HUES6 (cell line): ENCODE results near the gene RNF6.
"Not testable (repeated sequence)": the region's sequence is repeated elsewhere in the genome, so short reads cannot be mapped to it uniquely, and the experiment has no call there.

Experiments
- H3K27ac ChIP-seq: 2 replicates; pipeline ENCODE4 v1.7.0; 2013; ENCODE audit warnings: low read depth, mild to moderate bottlenecking, low read length, inconsistent platforms
- H3K27me3 ChIP-seq: 2 replicates; pipeline ENCODE4 v1.6.1; 2013; ENCODE audit warnings: low read length; ENCODE audit not compliant: control insufficient read depth, insufficient read depth
- H3K36me3 ChIP-seq: 2 replicates; pipeline ENCODE4 v1.6.1; 2013; ENCODE audit warnings: low read length; ENCODE audit not compliant: control insufficient read depth, insufficient read depth
- H3K4me1 ChIP-seq: 2 replicates; pipeline ENCODE4 v1.6.1; 2013; ENCODE audit warnings: low read length; ENCODE audit not compliant: control insufficient read depth, insufficient read depth
- H3K4me3 ChIP-seq: 2 replicates; pipeline ENCODE4 v1.5.1; 2013; ENCODE audit warnings: low read depth, low read length
- H3K9ac ChIP-seq: one replicate; pipeline ENCODE4 v1.6.1; 2013; ENCODE audit warnings: mild to moderate bottlenecking, low read length
- H3K9me3 ChIP-seq: 2 replicates; pipeline ENCODE4 v1.6.1; 2013; ENCODE audit warnings: low read depth, low read length; ENCODE audit not compliant: control insufficient read depth, insufficient read depth

Gene RNF6

GRCh38 chr13:26253262-26253786 is 31.2 kb upstream of the RNF6 start:
- Histone ChIP-seq H3K4me3 (peak overlapping the region; percentile 96), H3K36me3 (no peaks in the 10 kb centered on the region), H3K9ac (peak overlapping the region; percentile 98), H3K4me1 (peaks cover 6% of the 10 kb centered on the region), H3K9me3 (no peaks in the 10 kb centered on the region), H3K27me3 (0 out of 2 replicates have a peak, but pooled peaks cover 8% of the 10 kb centered on the region), H3K27ac (peak overlapping the region; percentile 99)

- not testable (repeated sequence) for H3K9ac ChIP-seq, H3K27ac ChIP-seq, H3K36me3 ChIP-seq, H3K4me3 ChIP-seq, H3K27me3 ChIP-seq, H3K9me3 ChIP-seq, H3K4me1 ChIP-seq
These were observed 29.9 kb upstream of the RNF6 start for GRCh38 chr13:26252006-26252405.

- Histone ChIP-seq H3K27ac (no peak overlapping the region), H3K27me3 (0 out of 2 replicates have a peak, but pooled peaks cover 8% of the 10 kb centered on the region), H3K4me3 (no peak overlapping the region), H3K9me3 (no peaks in the 10 kb centered on the region), H3K36me3 (no peaks in the 10 kb centered on the region), H3K4me1 (no peaks in the 10 kb centered on the region), H3K9ac (no peak overlapping the region)
These were observed 27.4 kb upstream of the RNF6 start for GRCh38 chr13:26249551-26249950.

GRCh38 chr13:26247608-26248007 is 25.5 kb upstream of the RNF6 start:
- H3K4me1 ChIP-seq: no peaks in the 10 kb centered on the region
- no peaks in the 10 kb centered on the region for H3K9me3 ChIP-seq
- no peak overlapping the region for H3K27ac ChIP-seq
- no peak overlapping the region for H3K4me3 ChIP-seq
- no peak overlapping the region for H3K9ac ChIP-seq
- 0 out of 2 replicates have a peak, but pooled peaks cover 8% of the 10 kb centered on the region for H3K27me3 ChIP-seq
- H3K36me3 ChIP-seq: no peaks in the 10 kb centered on the region

GRCh38 chr13:26247011-26247410 is 24.9 kb upstream of the RNF6 start:
- 0 out of 2 replicates have a peak, but pooled peaks cover 8% of the 10 kb centered on the region for H3K27me3 ChIP-seq

GRCh38 chr13:26246154-26246553 is 24.0 kb upstream of the RNF6 start:
- no peak overlapping the region for H3K4me3 ChIP-seq
- 0 out of 2 replicates have a peak, but pooled peaks cover 8% of the 10 kb centered on the region for H3K27me3 ChIP-seq
- H3K4me1 ChIP-seq: no peaks in the 10 kb centered on the region
- no peak overlapping the region for H3K27ac ChIP-seq
- no peaks in the 10 kb centered on the region for H3K36me3 ChIP-seq
- no peak overlapping the region for H3K9ac ChIP-seq
- peaks cover 5% of the 10 kb centered on the region; the same call in 1 of the 2 replicates for H3K9me3 ChIP-seq

More at GRCh38 chr13:26247011-26247410, 24.9 kb upstream of the RNF6 start:
- H3K4me3 ChIP-seq: no peak overlapping the region
- no peak overlapping the region for H3K27ac ChIP-seq
- H3K4me1 ChIP-seq: no peaks in the 10 kb centered on the region
- H3K36me3 ChIP-seq: no peaks in the 10 kb centered on the region
- peaks cover 5% of the 10 kb centered on the region; the same call in 1 of the 2 replicates for H3K9me3 ChIP-seq
- no peak overlapping the region for H3K9ac ChIP-seq

GRCh38 chr13:26236296-26236695 is 14.2 kb upstream of the RNF6 start:
- Histone ChIP-seq H3K9me3 (no peaks in the 10 kb centered on the region), H3K4me1 (no peaks in the 10 kb centered on the region), H3K27me3 (no peaks in the 10 kb centered on the region), H3K4me3 (no peak overlapping the region), H3K27ac (no peak overlapping the region), H3K36me3 (no peaks in the 10 kb centered on the region), H3K9ac (no peak overlapping the region)

- Histone ChIP-seq H3K27ac (no peak overlapping the region), H3K36me3 (no peaks in the 10 kb centered on the region), H3K9ac (no peak overlapping the region), H3K4me3 (no peak overlapping the region), H3K4me1 (no peaks in the 10 kb centered on the region), H3K27me3 (peaks cover 5% of the 10 kb centered on the region; the same call in 1 of the 2 replicates), H3K9me3 (no peaks in the 10 kb centered on the region)
These were observed 8.6 kb upstream of the RNF6 start for GRCh38 chr13:26230703-26231102.

GRCh38 chr13:26229080-26229615 is 7.0 kb upstream of the RNF6 start:
- Histone ChIP-seq H3K4me3 (no peak overlapping the region), H3K9ac (no peak overlapping the region), H3K36me3 (no peaks in the 10 kb centered on the region), H3K27ac (no peak overlapping the region), H3K27me3 (peaks cover 5% of the 10 kb centered on the region; the same call in 1 of the 2 replicates), H3K4me1 (no peaks in the 10 kb centered on the region), H3K9me3 (no peaks in the 10 kb centered on the region)

- H3K4me1 ChIP-seq: no peaks in the 10 kb centered on the region
- no peak overlapping the region for H3K4me3 ChIP-seq
- no peaks in the 10 kb centered on the region for H3K9me3 ChIP-seq
- H3K27ac ChIP-seq: no peak overlapping the region
- H3K9ac ChIP-seq: no peak overlapping the region
- peaks cover 5% of the 10 kb centered on the region; the same call in 1 of the 2 replicates for H3K27me3 ChIP-seq
- no peaks in the 10 kb centered on the region for H3K36me3 ChIP-seq
These were observed 6.0 kb upstream of the RNF6 start for GRCh38 chr13:26228096-26228495.

- Histone ChIP-seq H3K36me3 (no peaks in the 10 kb centered on the region), H3K4me1 (no peaks in the 10 kb centered on the region), H3K9ac (no peak overlapping the region), H3K9me3 (no peaks in the 10 kb centered on the region), H3K27ac (no peak overlapping the region), H3K4me3 (no peak overlapping the region), H3K27me3 (peaks cover 5% of the 10 kb centered on the region; the same call in 1 of the 2 replicates)
These were observed 5.3 kb upstream of the RNF6 start for GRCh38 chr13:26227166-26227971.
